T47D (cell line): ENCODE data around the gene CSMD2.

Experiments used
- DNase-seq, 2 experiments: peaks; one replicate each; pipeline versions ENCODE4 v3.0.0 to v3.0.0-alpha.2; 2011 to 2012; ENCODE audit warnings: low read depth in 1 of 2, low spot score in 1 of 2
- JUND ChIP-seq: IDR thresholded peaks from 2 replicates; pipeline ENCODE4 v1.6.1; 2012; ENCODE audit warnings: low read depth
- in situ Hi-C: cut with HindIII; loops from 2 replicates; pipeline ENCODE4 v1.10.0; 2016; ENCODE audit warnings: low sequenced_read_pairs, low pct_unique_long_range_greater_than_20kb

Gene CSMD2

GRCh38 chr1:33723251-33723650 is 441.8 kb downstream of the CSMD2 start:
- TF ChIP-seq JUND, result no peak
- in situ Hi-C loops, result no loop called here
- DNase-seq, result no peak

GRCh38 chr1:33721301-33721815 is 443.7 kb downstream of the CSMD2 start:
- TF ChIP-seq JUND, result no peak

GRCh38 chr1:33719771-33720670 is 445.0 kb downstream of the CSMD2 start:
- in situ Hi-C loops, result no loop called here
- no peak for TF ChIP-seq JUND
- DNase-seq, result no peak

More at GRCh38 chr1:33721301-33721815, 443.7 kb downstream of the CSMD2 start:
- in situ Hi-C loops, result no loop called here
- no peak for DNase-seq

- no peak for TF ChIP-seq JUND
- in situ Hi-C loops, result no loop called here
- no peak for DNase-seq
Observed at GRCh38 chr1:33719326-33719725, 445.7 kb downstream of the CSMD2 start.

- no peak for TF ChIP-seq JUND
- in situ Hi-C loops, result no loop called here
Observed at GRCh38 chr1:33718186-33718585, 446.8 kb downstream of the CSMD2 start.

GRCh38 chr1:33716976-33717688 is 447.9 kb downstream of the CSMD2 start:
- TF ChIP-seq JUND, result no peak
- DNase-seq, result no peak
- in situ Hi-C loops, result no loop called here

More at GRCh38 chr1:33718186-33718585, 446.8 kb downstream of the CSMD2 start:
- DNase-seq, result no peak

- DNase-seq, result no peak
- no peak for TF ChIP-seq JUND
- in situ Hi-C loops, result no loop called here
Observed at GRCh38 chr1:33715195-33715811, 449.7 kb downstream of the CSMD2 start.

- no peak for TF ChIP-seq JUND
- in situ Hi-C loops, result no loop called here
- no peak for DNase-seq
Observed at GRCh38 chr1:33714421-33714820, 450.6 kb downstream of the CSMD2 start.

GRCh38 chr1:33713058-33713877 is 451.8 kb downstream of the CSMD2 start:
- in situ Hi-C loops, result no loop called here
- no peak for TF ChIP-seq JUND
- DNase-seq, result no peak

- TF ChIP-seq JUND, result no peak
- in situ Hi-C loops, result no loop called here
- no peak for DNase-seq
Observed at GRCh38 chr1:33712186-33712585, 452.8 kb downstream of the CSMD2 start.

GRCh38 chr1:33711511-33711910 is 453.5 kb downstream of the CSMD2 start:
- DNase-seq, result no peak
- in situ Hi-C loops, result no loop called here
- no peak for TF ChIP-seq JUND

- DNase-seq, result no peak
- in situ Hi-C loops, result no loop called here
- no peak for TF ChIP-seq JUND
Observed at GRCh38 chr1:33710967-33711366, 454.1 kb downstream of the CSMD2 start.
